Activated CD4-positive, alpha-beta T cell treated with anti-CD3 and anti-CD28 coated beads for 4 hours (primary cell): ENCODE data around the gene PSMB2.
"Not testable (repeated sequence)": the region's sequence is repeated elsewhere in the genome, so short reads cannot be mapped to it uniquely, and the experiment has no call there.

ENCODE experiments used
- DNase-seq, 2 donors: peaks; one replicate each; pipeline ENCODE4 v3.0.0-alpha.2; 2020

PSMB2 gene

DNA sequence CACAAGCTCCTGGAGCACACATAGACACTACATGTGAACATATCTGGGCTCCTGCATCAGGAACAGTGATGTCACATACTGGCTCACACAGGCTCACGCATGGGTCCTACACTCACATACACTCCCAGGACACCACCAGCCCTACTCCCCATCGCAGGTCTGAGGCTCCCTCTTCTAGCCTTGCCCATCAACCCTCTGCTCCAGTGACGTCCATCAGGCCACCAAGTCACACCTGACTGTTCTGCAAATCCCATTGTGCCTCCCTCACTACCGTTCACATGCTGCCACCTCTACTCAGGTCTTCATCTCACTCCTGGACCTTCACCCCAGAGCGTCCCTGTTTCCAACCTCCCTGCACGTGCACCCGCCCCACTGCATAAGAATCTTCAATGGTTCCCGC, 50.1 kb downstream of the PSMB2 start:
- no peak for DNase-seq

DNA sequence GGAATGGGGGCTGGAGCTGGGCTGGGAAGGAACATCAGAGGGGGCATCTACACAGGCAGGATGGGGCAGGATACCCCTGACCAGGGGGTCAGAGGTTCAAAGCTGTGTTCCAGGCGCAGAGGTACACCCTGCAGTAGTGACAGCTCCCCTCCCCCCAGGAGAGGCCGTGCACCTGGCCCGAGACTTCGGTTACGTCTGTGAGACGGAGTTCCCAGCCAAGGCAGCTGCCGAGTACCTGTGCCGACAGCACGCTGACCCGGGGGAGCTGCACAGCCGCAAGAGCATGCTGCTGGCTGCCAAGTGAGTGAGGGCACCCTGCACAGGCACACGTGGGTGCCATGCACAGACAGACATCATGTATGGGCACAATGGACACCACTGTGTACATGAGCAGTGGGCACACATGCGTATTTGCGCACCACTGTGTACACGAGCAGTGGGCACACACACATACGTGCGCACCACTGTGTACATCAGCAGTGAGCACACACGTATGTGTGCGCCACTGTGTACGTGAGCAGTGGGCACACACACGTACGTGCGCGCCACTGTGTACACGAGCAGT, 50.8 kb downstream of the PSMB2 start:
- no peak for DNase-seq

DNA sequence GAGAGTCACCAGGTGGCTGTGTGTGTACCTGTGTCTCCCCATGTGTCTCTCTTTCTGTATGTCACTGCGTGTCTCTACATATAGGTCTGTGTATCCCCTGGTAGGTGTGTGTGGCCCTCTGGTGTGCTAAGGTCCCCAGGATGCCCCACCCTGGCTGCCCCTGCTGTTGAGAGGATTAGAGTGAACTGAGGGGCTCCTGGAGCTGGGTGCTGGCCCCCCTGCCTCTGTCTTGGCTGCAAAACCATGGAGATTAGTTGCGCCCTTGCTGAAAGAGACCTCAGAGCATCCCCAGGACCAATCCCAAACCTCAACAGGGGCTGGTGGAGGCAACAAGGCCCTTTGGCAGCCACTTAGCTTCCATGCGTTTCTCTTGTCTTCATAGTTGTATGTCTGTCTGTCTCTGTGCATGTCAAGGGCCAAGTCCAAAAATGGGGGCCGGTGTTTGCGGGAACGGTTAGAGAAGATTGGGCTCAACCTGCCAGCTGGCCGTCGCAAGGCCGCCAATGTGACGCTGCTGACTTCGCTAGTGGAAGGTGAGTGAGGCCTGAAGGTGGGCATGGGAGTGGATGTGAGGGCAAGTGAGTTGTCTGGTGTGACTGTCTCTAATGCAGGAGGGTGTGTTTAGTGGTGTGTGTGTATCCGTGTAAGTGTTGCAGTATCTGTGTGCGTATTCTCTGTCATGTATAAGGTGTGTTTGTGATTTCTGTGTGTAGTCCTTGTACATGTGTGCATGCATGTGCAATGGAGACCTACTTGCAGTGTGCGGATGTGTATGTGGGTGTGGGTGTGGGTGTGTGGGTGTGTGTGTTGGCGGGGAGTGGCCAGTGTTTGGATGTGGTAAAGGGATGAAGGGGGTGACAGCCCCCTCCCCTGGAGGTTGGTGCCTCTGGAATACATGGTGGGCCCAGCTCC, 51.6 kb downstream of the PSMB2 start:
- no peak for DNase-seq

DNA sequence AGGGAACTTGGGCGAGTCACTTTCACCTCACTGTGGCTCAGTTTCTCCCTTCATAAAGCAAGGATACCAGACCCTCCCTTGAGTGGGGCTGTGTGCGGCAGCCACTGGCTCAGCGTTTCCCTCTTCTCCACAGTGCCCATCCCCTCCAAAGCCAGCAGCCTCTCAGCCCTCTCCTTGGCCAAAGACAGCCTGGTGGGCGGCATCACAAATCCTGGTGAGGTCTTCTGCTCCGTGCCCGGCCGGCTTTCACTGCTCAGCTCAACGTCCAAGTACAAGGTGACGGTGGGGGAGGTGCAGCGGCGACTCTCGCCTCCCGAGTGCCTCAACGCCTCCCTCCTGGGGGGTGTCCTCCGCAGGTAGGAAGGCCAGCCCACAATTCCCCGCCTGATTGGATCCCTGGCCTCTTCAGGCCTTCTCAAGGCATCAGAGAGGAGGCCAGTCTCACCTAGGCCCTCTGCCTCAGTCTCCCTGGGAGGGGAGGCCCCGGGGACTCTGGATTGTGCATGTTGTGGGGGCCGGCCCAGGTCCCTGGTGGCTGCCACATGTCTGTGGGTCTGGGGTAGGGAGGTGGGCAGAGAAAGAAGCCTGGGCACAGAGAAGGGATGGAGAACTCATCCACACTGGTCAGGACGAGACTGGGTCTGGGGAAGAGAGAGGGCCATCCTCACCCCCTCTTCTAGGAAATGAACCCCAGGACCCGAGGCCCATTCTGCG, 53.0 kb downstream of the PSMB2 start:
- no peak for DNase-seq

DNA sequence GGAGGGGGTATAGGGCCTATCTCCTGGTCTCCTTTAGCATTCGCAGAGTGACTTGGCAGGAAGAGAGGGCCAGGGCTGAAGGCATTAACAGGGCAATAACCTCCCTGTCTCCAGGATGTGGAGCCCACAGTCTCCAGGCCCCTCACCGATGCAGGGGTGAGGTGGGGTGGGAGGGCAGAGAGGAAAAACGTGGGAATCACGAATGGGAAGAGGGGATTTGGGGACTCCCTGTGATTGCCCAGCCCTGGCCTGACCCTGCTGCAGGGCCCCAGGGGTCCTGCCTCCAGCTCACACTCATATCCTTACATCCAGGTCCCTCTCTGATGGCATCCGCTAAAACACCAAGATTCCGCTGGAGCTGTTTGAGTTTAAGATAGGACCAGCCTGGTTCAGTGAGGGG, 53.6 kb downstream of the PSMB2 start:
- no peak for DNase-seq

DNA sequence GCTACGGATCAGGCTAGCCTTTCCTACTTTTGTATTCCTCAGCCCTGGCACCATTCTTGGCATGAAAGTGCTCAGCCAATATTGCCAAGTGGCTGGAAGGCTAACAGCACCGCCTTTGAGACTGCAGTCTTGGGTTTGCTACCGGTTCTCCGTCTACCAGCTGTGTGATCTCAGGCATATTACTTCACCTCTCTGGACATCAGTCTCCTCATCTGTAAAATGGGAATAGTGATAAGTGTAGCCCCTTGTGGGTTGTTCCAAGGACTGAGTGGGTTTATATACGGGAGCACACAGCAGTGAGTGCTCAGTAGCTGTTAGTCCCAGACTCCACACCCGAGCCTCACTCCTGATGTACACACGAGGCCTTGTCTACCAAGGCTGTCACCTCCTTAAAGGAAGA, 54.5 kb downstream of the PSMB2 start:
- no peak for DNase-seq

DNA sequence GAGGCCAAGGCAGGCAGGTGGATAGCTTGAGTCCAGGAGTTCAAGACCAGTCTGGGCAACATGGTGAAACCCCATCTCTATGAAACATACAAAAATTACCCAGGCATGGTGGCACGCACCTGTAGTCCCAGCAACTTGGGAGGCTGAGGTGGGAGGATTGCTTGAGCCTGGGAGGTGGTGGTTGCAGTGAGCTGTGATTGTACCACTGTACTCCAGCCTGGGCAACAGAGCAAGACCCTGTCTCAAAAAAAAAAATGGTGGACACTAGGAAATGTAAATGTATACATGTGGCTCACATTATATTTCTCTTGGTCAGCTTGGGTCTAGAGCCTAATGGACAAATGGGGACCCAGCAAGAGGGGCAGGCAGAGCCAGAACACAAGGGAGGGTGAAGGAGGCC, 55.5 kb downstream of the PSMB2 start:
- not testable (repeated sequence) for DNase-seq

DNA sequence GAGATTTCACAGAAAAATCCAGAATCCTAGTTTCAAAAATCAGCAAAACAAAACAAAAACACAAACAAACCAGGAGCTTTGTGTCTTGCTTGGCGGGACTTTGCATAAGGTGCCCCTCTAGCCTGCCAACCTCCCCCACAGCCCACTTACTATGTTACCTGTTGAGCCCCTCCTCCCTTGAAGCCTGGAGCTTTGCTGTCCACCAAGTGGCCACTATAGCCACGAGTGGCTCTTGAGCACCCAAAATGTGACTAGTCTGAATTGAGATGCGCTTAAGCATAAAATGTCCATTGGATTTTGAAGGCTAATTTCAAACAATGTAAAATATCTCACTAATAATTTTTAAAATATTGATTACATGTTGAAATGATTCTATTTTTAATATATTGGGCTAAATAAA, 56.0 kb downstream of the PSMB2 start:
- no peak for DNase-seq

DNA sequence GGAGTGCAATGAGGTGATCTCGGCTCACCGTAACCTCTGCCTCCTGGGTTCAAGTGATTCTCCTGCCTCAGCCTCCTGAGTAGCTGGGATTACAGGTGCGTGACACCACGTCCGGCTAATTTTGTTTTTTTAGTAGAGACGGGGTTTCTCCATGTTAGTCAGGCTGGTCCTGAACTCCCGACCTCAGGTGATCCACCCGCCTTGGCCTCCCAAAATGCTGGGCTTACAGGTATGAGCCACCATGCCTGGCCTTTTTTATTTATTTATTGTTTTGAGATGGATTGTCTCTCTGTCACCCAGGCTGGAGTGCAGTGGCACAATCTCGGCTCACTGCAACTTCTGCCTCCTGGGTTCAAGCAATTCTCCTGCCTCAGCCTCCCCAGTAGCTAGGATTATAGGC, 59.7 kb downstream of the PSMB2 start:
- DNase-seq = not testable (repeated sequence)

DNA sequence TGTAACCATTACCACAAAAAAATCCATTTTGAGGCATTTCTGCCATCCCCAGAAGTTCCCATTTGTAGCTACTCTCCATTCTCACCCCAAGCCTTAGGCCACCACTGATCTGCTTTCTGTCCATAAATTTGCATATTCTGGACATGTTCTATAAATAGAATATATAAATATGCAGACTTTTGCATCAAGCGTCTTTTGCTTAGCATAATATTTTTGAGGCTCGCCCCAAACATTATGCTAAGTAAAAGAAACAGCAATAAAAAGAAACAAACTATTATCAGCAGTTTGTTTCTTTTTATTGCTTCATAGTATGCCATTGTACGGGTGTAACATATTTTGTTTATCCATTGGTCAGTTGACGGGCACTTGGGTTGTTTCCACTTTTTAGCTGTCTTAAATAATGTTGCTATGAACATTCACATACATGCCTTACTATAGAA, 60.4 kb downstream of the PSMB2 start:
- DNase-seq = no peak

DNA sequence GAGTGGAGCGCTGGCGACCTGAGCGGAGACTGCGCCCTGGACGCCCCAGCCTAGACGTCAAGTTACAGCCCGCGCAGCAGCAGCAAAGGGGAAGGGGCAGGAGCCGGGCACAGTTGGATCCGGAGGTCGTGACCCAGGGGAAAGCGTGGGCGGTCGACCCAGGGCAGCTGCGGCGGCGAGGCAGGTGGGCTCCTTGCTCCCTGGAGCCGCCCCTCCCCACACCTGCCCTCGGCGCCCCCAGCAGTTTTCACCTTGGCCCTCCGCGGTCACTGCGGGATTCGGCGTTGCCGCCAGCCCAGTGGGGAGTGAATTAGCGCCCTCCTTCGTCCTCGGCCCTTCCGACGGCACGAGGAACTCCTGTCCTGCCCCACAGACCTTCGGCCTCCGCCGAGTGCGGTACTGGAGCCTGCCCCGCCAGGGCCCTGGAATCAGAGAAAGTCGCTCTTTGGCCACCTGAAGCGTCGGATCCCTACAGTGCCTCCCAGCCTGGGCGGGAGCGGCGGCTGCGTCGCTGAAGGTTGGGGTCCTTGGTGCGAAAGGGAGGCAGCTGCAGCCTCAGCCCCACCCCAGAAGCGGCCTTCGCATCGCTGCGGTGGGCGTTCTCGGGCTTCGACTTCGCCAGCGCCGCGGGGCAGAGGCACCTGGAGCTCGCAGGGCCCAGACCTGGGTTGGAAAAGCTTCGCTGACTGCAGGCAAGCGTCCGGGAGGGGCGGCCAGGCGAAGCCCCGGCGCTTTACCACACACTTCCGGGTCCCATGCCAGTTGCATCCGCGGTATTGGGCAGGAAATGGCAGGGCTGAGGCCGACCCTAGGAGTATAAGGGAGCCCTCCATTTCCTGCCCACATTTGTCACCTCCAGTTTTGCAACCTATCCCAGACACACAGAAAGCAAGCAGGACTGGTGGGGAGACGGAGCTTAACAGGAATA, 64.0 kb downstream of the PSMB2 start:
- peak in 1 of 2 donors; percentile 36 for DNase-seq

DNA sequence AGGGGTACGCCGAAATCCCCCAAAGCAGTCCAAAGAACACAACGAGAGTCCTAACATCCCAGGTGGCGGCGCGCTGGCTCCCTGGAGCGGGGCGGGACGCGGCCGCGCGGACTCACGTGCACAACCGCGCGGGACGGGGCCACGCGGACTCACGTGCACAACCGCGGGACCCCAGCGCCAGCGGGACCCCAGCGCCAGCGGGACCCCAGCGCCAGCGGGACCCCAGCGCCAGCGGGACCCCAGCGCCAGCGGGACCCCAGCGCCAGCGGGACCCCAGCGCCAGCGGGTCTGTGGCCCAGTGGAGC, 64.6 kb downstream of the PSMB2 start:
- not testable (repeated sequence) for DNase-seq

DNA sequence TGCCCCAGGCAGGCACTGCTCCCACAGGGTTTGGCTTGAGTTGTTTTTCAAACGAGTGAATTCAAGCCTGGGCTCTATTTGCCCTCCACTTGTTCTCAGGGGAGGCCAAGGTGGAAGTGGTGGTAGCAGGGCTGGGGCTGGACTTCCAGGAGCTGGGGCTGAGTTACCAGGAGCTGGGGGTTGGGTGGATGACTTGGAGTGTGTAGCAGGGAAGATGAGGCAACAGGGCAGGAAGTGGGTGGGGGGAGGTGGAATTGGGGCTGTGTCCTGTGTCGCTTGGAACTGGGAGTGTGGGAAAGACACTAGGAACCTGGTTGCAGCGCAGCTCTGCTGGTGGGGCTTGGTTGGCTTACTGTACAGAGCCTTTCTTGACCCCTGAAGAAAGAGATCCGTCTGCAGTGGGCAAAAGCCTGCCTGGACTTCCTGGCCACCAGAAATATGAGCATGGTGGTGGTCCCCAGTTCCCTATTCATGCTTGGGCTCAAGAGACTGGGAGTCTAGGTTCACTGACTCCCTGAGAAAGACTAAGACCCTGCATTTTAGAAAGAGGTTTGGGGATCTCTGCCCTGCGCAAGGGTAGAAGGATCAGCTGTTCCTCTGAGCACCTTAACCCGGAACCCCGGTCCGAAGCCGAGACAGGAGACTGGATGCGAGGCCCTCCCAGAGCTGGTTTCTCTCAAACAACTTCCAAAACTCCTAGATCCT, 65.1 kb downstream of the PSMB2 start:
- DNase-seq = no peak

DNA sequence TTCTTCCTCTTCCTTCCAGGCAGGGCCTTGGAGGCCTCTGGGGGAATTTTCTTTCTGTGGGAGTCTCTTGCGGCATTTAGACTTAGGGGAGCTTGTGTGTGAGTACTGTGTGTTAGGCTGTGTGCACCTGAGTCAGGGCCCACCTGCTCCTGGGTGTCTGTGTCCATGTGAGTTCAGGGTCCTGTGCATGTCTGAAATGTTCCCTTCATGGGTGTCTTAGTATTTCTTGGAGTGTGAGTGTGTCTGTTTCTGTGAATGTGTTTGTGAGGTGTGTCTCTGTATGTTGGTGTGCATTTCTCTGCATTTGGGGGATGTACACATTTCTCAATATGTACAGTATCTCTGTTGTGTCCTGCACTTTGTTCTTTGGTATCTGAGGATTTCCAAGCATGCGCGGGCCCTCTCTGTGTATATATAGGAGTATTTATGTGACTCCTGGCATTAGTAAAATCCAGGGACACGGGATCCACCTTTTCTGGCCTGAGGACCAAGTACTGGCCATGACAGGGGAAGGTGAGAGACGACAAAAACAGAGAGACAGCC, 65.8 kb downstream of the PSMB2 start:
- no peak for DNase-seq

DNA sequence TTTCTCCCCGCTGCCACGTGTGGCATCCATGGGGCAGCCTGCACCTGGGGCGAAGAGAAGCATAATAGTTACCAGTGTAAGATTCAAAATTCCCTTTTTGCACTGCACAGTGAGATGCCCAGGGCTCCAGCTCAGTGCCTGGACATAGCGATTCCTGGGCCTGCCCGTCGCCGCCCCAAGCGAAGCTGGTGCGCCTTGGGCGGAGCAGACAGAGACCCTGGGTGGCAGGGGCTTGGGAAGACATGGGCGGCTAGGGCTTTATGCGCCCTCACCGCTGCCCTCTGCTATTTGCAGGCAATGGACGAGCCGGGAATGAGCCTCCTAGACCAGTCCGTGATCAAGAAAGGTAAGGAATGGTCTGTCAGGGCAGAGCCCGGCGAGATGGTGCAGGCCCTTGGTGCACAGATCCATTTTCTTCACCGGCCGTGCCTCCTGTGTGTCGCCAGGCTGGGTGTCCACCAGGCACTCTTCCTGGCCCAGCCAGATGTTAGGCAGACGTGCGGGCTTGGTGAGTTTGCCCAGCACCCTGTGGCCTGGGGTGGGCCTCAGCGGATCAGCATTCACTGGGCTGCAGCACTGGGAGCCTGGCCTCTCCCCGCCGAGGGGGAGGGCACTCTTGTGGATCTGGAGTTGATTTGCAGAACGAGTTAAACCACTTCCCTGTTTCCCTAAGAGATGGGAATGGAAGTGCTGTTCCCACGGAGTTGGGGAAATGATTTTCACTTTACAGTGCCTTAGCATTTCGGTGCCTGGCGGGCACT, 66.5 kb downstream of the PSMB2 start:
- no peak for DNase-seq

DNA sequence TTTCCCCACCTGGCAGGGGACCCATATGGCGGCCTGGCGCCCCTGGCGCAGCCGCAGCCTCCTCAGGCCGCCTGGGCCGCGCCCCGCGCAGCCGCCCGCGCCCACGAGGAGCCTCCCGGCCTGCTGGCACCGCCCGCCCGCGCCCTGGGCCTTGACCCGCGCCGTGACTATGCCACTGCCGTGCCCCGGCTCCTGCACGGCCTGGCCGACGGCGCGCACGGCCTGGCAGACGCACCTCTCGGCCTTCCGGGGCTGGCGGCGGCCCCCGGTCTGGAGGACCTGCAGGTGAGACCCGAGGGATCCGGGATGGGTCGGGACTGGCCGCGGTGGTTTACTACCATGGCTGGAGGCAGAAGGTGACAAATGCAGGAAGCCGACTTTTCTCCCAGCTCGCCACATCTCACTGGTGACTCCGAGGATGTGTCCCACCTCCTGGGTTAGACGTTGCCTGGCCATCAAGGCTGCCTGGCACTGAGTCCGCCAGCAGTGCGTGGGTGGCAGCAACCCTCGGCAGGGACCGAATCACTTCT, 67.1 kb downstream of the PSMB2 start:
- no peak for DNase-seq

DNA sequence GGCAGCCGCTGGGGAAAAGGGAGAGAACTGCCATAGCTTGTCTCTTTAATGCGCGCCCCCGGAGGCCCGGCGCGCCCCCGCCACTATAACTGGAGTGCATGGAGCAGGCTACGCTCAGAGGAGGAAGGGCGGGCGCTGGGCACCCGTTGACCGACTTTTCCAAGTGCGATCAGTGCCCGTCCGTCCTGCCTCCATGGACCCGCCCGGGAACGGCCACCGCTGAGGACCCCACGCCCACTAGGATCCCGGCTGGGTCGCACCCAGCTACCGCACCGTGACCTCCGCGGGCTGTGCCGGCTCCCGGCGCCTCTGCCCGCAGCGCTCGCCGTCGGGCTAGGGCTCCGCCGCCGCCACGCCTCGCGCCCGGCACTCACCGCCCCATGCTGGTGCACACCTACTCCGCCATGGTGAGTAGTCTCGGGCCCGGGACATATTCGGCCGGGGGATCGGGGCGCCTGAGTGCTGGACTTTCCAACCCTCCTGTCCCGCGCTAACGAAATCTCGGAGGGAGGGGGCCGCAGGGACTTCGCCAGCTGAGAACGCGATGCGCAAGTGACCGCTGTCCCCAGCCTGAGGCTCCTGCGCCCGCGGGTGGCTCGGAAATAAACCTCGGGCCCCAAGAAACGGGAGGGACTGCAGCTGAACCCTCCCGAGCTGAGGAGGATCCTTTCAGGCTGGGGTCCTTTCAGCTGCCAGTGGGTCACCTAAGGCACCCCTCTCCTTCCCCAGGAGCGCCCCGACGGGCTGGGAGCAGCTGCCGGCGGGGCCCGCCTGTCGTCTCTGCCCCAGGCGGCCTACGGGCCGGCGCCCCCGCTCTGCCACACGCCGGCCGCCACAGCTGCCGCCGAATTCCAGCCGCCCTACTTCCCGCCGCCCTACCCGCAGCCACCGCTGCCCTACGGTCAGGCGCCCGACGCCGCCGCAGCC, 67.9 kb downstream of the PSMB2 start, which contains the start of gene TFAP2E:
Gene TFAP2E (plus strand): TSS at position 117 of the 927 bp plus-strand sequence. CDS start 264 bp downstream, at position 381.
- no peak for DNase-seq

DNA sequence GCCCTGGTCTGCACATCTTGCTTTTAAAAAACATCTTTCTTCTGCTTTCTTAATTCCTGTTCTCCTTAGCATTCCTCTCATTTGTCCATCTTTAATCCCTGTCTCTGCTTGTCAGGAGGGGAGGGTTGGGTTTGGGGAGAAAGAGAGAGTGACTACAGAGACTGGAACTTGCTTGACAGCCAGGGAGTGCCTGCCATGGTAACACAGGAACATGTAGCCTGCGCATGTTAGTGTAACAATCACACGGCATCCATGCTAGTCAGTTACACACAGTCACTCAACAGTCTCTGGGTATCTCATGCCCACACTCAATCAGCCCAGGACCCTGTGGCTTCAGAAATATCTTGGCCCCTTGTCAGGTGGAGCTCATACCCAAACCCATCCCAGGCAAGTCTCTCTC, 69.0 kb downstream of the PSMB2 start:
- DNase-seq = no peak

DNA sequence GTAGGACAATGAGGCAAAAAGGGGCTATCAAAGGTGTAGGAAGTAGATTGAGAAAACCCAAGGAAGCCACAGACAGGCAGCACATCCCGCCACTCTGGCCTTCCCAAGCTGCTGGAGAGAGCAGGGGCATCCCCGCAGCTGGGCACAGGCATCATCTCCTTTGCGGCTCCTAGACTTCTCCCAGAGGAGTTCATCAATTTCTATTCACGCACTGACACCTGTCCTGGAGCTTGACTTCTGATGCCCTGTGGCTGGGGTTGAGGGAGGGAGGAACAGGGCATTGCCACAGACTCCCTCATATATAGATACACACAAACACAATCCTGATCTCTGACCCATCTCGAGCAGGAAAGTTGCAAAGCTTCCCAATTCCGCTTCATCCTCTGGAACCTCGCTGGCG, 70.1 kb downstream of the PSMB2 start:
- no peak for DNase-seq
